Heart left ventricle (tissue), 13 donors: ENCODE results near the gene RMND1.

ENCODE experiments used
- POLR2A ChIP-seq, 2 donors: fragments of 450-650 bp; IDR thresholded peaks; one replicate each; pipeline ENCODE4 v1.6.1; 2017; ENCODE audit warnings: antibody characterized with exemption in 2 of 2, mild to moderate bottlenecking in 2 of 2, moderate library complexity in 2 of 2
- TF ChIP-seq, protein P1 (sequence below), 12 donors: fragments of 200-600 bp; sonication (generic) in 4 of 12; IDR thresholded peaks; one replicate each; pipeline versions ENCODE4 v1.5.0 to v1.8.0; 2018 to 2022; ENCODE audit warnings: antibody characterized with exemption in 12 of 12, mild to moderate bottlenecking in 5 of 12
- donor health status: ischemic (EF 13 %, LVEDD 7.1; RV severe dilation, severe dysfunction).
- donor health status: DM: no; HTN: yes; CAD: no.
- donor health status: DM: no; HTN: no; CAD: no.
- donor health status: ischemic (EF 25% LVEDD 6.9; RV normal size, moderate dysfunction).
- donor health status: ischemic (EF 25% LVEDD 5.7; RV mildly dilated, moderate dysfunction).
- donor health status: ischemic (EF 35%, LVEDD 5.7; RV mildly dilated, moderate dysfunction).
- donor health status: nonischemic (EF 11% LVEDD 7.7; RV severe dilation, severe dysfunction).
- donor health status: DM: yes; HTN: yes; CAD: no.
- donor health status: PGD.
- donor health status: ischemic (EF 29% LVEDD 5.4; RV normal size, mild dysfunction).
- donor health status: nonischemic (EF 23%, LVEDD 6.1; RV moderate dilation, normal function).

GRCh38 chr6:151358475-151358874 lies 93.5 kb downstream of the RMND1 start:
- TF ChIP-seq POLR2A (IDR thresholded peaks at IDR 0.05), result no peak
- TF ChIP-seq, protein P1, sequence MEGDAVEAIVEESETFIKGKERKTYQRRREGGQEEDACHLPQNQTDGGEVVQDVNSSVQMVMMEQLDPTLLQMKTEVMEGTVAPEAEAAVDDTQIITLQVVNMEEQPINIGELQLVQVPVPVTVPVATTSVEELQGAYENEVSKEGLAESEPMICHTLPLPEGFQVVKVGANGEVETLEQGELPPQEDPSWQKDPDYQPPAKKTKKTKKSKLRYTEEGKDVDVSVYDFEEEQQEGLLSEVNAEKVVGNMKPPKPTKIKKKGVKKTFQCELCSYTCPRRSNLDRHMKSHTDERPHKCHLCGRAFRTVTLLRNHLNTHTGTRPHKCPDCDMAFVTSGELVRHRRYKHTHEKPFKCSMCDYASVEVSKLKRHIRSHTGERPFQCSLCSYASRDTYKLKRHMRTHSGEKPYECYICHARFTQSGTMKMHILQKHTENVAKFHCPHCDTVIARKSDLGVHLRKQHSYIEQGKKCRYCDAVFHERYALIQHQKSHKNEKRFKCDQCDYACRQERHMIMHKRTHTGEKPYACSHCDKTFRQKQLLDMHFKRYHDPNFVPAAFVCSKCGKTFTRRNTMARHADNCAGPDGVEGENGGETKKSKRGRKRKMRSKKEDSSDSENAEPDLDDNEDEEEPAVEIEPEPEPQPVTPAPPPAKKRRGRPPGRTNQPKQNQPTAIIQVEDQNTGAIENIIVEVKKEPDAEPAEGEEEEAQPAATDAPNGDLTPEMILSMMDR (IDR thresholded peaks at IDR 0.05), result no peak
